ENCODE results near the gene MAPK10. TPM values are rescaled to one million over a fixed set of nuclear protein-coding genes. Genes with fewer than 3 reads are reported as not detected.

MAPK10 gene
- total RNA-seq, 1 experiment from 2014 or later = 4.7 TPM

DNA sequence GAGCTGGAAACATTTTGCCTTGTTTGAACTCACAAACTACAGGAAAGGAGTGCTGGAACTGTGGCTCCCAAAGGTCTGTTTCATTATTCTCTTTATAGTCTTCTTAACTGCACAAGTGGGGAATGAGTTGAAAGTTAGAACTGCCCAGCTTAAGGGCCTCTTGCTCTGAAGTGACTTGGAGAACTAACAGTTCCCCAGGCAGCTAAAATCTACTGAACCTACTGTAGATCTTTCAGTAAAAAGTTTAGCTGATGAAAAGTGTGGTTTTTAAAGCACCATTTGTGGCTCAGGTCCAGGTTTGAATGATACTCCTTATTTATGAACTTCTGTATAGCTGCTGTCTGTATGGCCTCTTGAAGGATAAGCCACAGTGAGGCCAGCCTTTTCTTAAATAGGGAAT lies 353.8 kb downstream of the MAPK10 start:
- Histone ChIP-seq H2AK5ac (ENCODE audit: insufficient read length, low read length) (no peak overlapping the region), H3K23me2 (ENCODE audit: insufficient read length, low read depth, low read length, poor library complexity, severe bottlenecking) (no peaks in the 10 kb centered on the region), H3K56ac (ENCODE audit: insufficient read length, low read depth, low read length) (no peak overlapping the region), H3K27me3 (ENCODE audit: insufficient read depth, low read length) (no peaks in the 10 kb centered on the region), H3T11ph (ENCODE audit: low read length) (no peak overlapping the region), H4K91ac (ENCODE audit: insufficient read length, low read depth, low read length) (no peak overlapping the region), H3K79me2 (ENCODE audit: insufficient read depth, low read length) (no peaks in the 10 kb centered on the region), H2BK12ac (ENCODE audit: insufficient read length, low read depth, low read length) (no peak overlapping the region), H3K4ac (ENCODE audit: low read depth, low read length) (no peak overlapping the region), H2BK15ac (ENCODE audit: low read depth, low read length) (no peak overlapping the region), H4K5ac (ENCODE audit: insufficient read length, low read depth, low read length) (no peak overlapping the region), H3K23ac (ENCODE audit: insufficient read length, low read depth, low read length) (no peak overlapping the region), H3K79me1 (ENCODE audit: insufficient read depth, low read depth, low read length, poor library complexity, severe bottlenecking) (no peaks in the 10 kb centered on the region), H3K4me2 (ENCODE audit: insufficient read depth, insufficient read length, low read length) (no peak overlapping the region), H3K18ac (ENCODE audit: insufficient read length, low read depth, low read length) (no peak overlapping the region), H4K20me1 (ENCODE audit: control insufficient read depth, insufficient read depth, insufficient read length) (no peaks in the 10 kb centered on the region), H2BK5ac (ENCODE audit: insufficient read length, low read length) (no peak overlapping the region), H3K27ac (ENCODE audit: insufficient read length, low read depth, low read length) (no peak overlapping the region), H3K9ac (ENCODE audit: extremely low read depth, insufficient read length, low read length) (no peak overlapping the region), H3K4me1 (ENCODE audit: insufficient read depth, low read length) (no peaks in the 10 kb centered on the region), H2BK120ac (ENCODE audit: low read depth, low read length, poor library complexity, severe bottlenecking) (no peak overlapping the region), H2AFZ (ENCODE audit: low read length) (no peak overlapping the region), H3K9me3 (ENCODE audit: control insufficient read depth, low read depth, low read length) (no peaks in the 10 kb centered on the region), H4K8ac (replicated peaks; ENCODE audit: insufficient read length, low read depth, low read length) (no peak overlapping the region), H2BK20ac (ENCODE audit: low read depth, low read length, poor library complexity, severe bottlenecking) (no peak overlapping the region), H3K14ac (ENCODE audit: insufficient read depth, low read length) (no peak overlapping the region)
- TF ChIP-seq, protein P1, sequence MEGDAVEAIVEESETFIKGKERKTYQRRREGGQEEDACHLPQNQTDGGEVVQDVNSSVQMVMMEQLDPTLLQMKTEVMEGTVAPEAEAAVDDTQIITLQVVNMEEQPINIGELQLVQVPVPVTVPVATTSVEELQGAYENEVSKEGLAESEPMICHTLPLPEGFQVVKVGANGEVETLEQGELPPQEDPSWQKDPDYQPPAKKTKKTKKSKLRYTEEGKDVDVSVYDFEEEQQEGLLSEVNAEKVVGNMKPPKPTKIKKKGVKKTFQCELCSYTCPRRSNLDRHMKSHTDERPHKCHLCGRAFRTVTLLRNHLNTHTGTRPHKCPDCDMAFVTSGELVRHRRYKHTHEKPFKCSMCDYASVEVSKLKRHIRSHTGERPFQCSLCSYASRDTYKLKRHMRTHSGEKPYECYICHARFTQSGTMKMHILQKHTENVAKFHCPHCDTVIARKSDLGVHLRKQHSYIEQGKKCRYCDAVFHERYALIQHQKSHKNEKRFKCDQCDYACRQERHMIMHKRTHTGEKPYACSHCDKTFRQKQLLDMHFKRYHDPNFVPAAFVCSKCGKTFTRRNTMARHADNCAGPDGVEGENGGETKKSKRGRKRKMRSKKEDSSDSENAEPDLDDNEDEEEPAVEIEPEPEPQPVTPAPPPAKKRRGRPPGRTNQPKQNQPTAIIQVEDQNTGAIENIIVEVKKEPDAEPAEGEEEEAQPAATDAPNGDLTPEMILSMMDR (conservative IDR thresholded peaks at IDR 0.05) = no peak
- no peak overlapping the region for H3K27ac Mint-ChIP-seq
- H3K4me3 Mint-ChIP-seq = no peak overlapping the region
- no peaks in the 10 kb centered on the region for H3K36me3 Mint-ChIP-seq (ENCODE audit: insufficient read depth in 1 of 3, low read depth in 3 of 3)
- no peak for DNase-seq
- no peaks in the 10 kb centered on the region for H3K9me3 Mint-ChIP-seq
- no peaks in the 10 kb centered on the region for H3K27me3 Mint-ChIP-seq (ENCODE audit: low read depth)
- H3K4me1 Mint-ChIP-seq = no peaks in the 10 kb centered on the region
